A549 (cell line): ENCODE results near the gene MANEAL. TPM values are rescaled to one million over a fixed set of nuclear protein-coding genes. Genes with fewer than 3 reads are reported as not detected.

Experiments
- ATAC-seq, 2 experiments: fragments of 200-7000 bp in 1 of 2; fragments of >200 bp in 1 of 2; cut with Nextera tagmentation in 1 of 2; cut with Tn5 transposase in 1 of 2; 3 replicates each; pipeline versions ENCODE4 v1.8.0 to v1.9.1; 2018 to 2020; ENCODE audit warnings: mild to moderate bottlenecking in 1 of 2, moderate library complexity in 1 of 2
- CTCF ChIA-PET: fragments of 300-600 bp; sonication (Branson Sonifier 250); formaldehyde crosslinking; extraction: SDS; loops from one replicate; lab custom pipeline; 2021; ENCODE audit warnings: antibody characterized with exemption, inconsistent platforms; lab: Yijun Ruan, JAX
- POLR2A ChIA-PET: fragments of 350-600 bp; formaldehyde crosslinking; extraction: SDS; loops from one replicate; lab custom pipeline; 2021; ENCODE audit warnings: antibody characterized with exemption, inconsistent platforms; lab: Yijun Ruan, JAX
- DNase-seq, 2 experiments: peaks; one replicate each; pipeline versions ENCODE4 v3.0.0 to v3.0.0-alpha.2; 2011 to 2016; ENCODE audit warnings: low read depth in 1 of 2, low spot score in 1 of 2
- FAIRE-seq: peaks from 2 replicates; lab custom pipeline; 2011; peaks lifted over from hg19 to GRCh38; lab: Jason Lieb, UNC
- H3K27ac ChIP-seq, 2 experiments: fragments of >200 bp; sonication (Bioruptor Twin); formaldehyde crosslinking; 3 replicates each; pipeline ENCODE4 v1.5.1; 2016 to 2017
- H3K4me1 ChIP-seq: fragments of >200 bp; sonication (Bioruptor Twin); formaldehyde crosslinking; 3 replicates; pipeline ENCODE4 v1.6.1; 2016
- H3K4me2 ChIP-seq: fragments of >200 bp; sonication (Bioruptor Twin); formaldehyde crosslinking; 3 replicates; pipeline ENCODE4 v1.6.1; 2016
- H3K4me3 ChIP-seq: fragments of >200 bp; sonication (Bioruptor Twin); formaldehyde crosslinking; 3 replicates; pipeline ENCODE4 v1.5.1; 2016
- H3K9me3 ChIP-seq: fragments of >200 bp; sonication (Bioruptor Twin); formaldehyde crosslinking; 3 replicates; pipeline ENCODE4 v1.6.1; 2016
- CBX8 ChIP-seq: fragments of 200-600 bp; sonication (generic); IDR thresholded peaks from 2 replicates; pipeline ENCODE4 v1.6.1; 2016
- CHD2 ChIP-seq: fragments of 150-350 bp; IDR thresholded peaks from 2 replicates; pipeline ENCODE4 v1.6.1; 2014; ENCODE audit warnings: low read length; ENCODE audit not compliant: partially characterized antibody
- CHD4 ChIP-seq: fragments of 200-600 bp; sonication (generic); IDR thresholded peaks from 2 replicates; pipeline ENCODE4 v1.6.1; 2016; ENCODE audit warnings: antibody characterized with exemption, mild to moderate bottlenecking, borderline replicate concordance
- EHMT2 ChIP-seq: fragments of 200-600 bp; sonication (generic); IDR thresholded peaks from 2 replicates; pipeline ENCODE4 v1.6.1; 2016; ENCODE audit warnings: antibody characterized with exemption, low read depth, mild to moderate bottlenecking, moderate library complexity
- EP300 ChIP-seq, 2 experiments: fragments of >200 bp; sonication (Bioruptor Twin); formaldehyde crosslinking; IDR thresholded peaks; 2 replicates in 1 of 2; 3 replicates in 1 of 2; pipeline ENCODE4 v1.6.1; 2016 to 2017
- FOSL2 ChIP-seq, 2 experiments: fragments of 450-650 bp in 1 of 2; fragments of >200 bp in 1 of 2; sonication (Bioruptor Twin) in 1 of 2; formaldehyde crosslinking; IDR thresholded peaks; 2 replicates each; pipeline versions ENCODE4 v1.5.0 to v1.6.1; 2016 to 2020; ENCODE audit warnings: mild to moderate bottlenecking in 1 of 2, moderate library complexity in 1 of 2
- FOXS1 ChIP-seq: fragments of 250-450 bp; sonication (Bioruptor Pico); IDR thresholded peaks from 2 replicates; pipeline ENCODE4 v1.5.0; 2020; ENCODE audit warnings: mild to moderate bottlenecking, moderate library complexity
- GATA3 ChIP-seq: IDR thresholded peaks from 2 replicates; pipeline ENCODE4 v1.6.1; 2012; ENCODE audit warnings: borderline replicate concordance
- HEYL ChIP-seq: fragments of 250-450 bp; sonication (Bioruptor Pico); IDR thresholded peaks from 2 replicates; pipeline ENCODE4 v1.8.0; 2021; ENCODE audit warnings: mild to moderate bottlenecking, moderate library complexity
- HOXA7 ChIP-seq: fragments of 250-450 bp; sonication (Bioruptor Pico); IDR thresholded peaks from 2 replicates; pipeline ENCODE4 v1.5.0; 2020; ENCODE audit warnings: mild to moderate bottlenecking, moderate library complexity
- HOXB5 ChIP-seq: fragments of 250-450 bp; sonication (Bioruptor Pico); IDR thresholded peaks from 2 replicates; pipeline ENCODE4 v1.5.0; 2020; ENCODE audit warnings: mild to moderate bottlenecking, moderate library complexity
- KDM1A ChIP-seq: fragments of 200-600 bp; sonication (generic); IDR thresholded peaks from 2 replicates; pipeline ENCODE4 v1.6.1; 2016; ENCODE audit warnings: low read depth, mild to moderate bottlenecking
- MAFK ChIP-seq: fragments of 450-650 bp; IDR thresholded peaks from 2 replicates; pipeline ENCODE4 v1.6.1; 2014; ENCODE audit not compliant: partially characterized antibody
- MYC ChIP-seq: IDR thresholded peaks from 2 replicates; pipeline ENCODE4 v1.6.1; 2012; ENCODE audit warnings: mild to moderate bottlenecking, inconsistent platforms, low read length, improper control_type of control experiment, borderline replicate concordance
- NFE2L2 ChIP-seq: fragments of 150-350 bp; conservative IDR thresholded peaks from 2 replicates; pipeline ENCODE4 v1.6.1; 2014; ENCODE audit warnings: low read length
- NPAS2 ChIP-seq: fragments of 250-450 bp; sonication (Bioruptor Pico); IDR thresholded peaks from 2 replicates; pipeline ENCODE4 v1.8.0; 2022; ENCODE audit warnings: mild to moderate bottlenecking, moderate library complexity, borderline replicate concordance
- NR3C1 ChIP-seq: fragments of >200 bp; sonication (Bioruptor Twin); formaldehyde crosslinking; IDR thresholded peaks from 3 replicates; pipeline ENCODE4 v1.6.1; 2017
- RARB ChIP-seq: fragments of 250-450 bp; sonication (Bioruptor Pico); IDR thresholded peaks from 2 replicates; pipeline ENCODE4 v1.8.0; 2021; ENCODE audit warnings: mild to moderate bottlenecking, moderate library complexity
- RFX5 ChIP-seq: fragments of 450-650 bp; IDR thresholded peaks from 2 replicates; pipeline ENCODE4 v1.7.1; 2014; ENCODE audit warnings: antibody characterized with exemption, mild to moderate bottlenecking, moderate library complexity
- RNF2 ChIP-seq: fragments of 200-600 bp; sonication (generic); IDR thresholded peaks from 2 replicates; pipeline ENCODE4 v1.6.1; 2016; ENCODE audit warnings: low read depth, mild to moderate bottlenecking, antibody characterized with exemption, moderate library complexity, borderline replicate concordance
- SMC3 ChIP-seq: fragments of >200 bp; sonication (Bioruptor Twin); formaldehyde crosslinking; IDR thresholded peaks from 3 replicates; pipeline ENCODE4 v1.6.1; 2018; ENCODE audit warnings: inconsistent platforms
- SREBF2 ChIP-seq: fragments of 450-650 bp; IDR thresholded peaks from 2 replicates; pipeline ENCODE4 v1.6.1; 2014; ENCODE audit warnings: mild to moderate bottlenecking, moderate library complexity
- ZC3H11A ChIP-seq: fragments of 450-650 bp; IDR thresholded peaks from 2 replicates; pipeline ENCODE4 v1.6.1; 2014; ENCODE audit warnings: antibody characterized with exemption, mild to moderate bottlenecking
- ZFP36 ChIP-seq: fragments of 450-650 bp; IDR thresholded peaks from 2 replicates; pipeline ENCODE4 v1.6.1; 2014; ENCODE audit warnings: borderline replicate concordance; ENCODE audit not compliant: partially characterized antibody
- ZSCAN20 ChIP-seq: fragments of 250-450 bp; sonication (Bioruptor Pico); IDR thresholded peaks from 2 replicates; pipeline ENCODE4 v1.8.0; 2022; ENCODE audit warnings: mild to moderate bottlenecking, moderate library complexity
- WGBS: methylation state at CpG from one replicate; pipeline ENCODE4 v1.1.6; 2017; ENCODE audit errors: missing lambda C conversion rate; 5-methylcytosine and 5-hydroxymethylcytosine counted together
- polyA plus RNA-seq, 4 experiments: library from polyadenylated mRNA; depleted of rRNA in 3 of 4; stranded (reverse); fragments of >200 nt; fragmentation: RNase III in 1 of 4; extraction: RNeasy Plus Mini Kit Qiagen cat#74134 plus additional on column Dnase treatment in 1 of 4; gene quantifications; 2 replicates in 3 of 4; 3 replicates in 1 of 4; pipeline ENCODE4 v1.2.3, GENCODE V29; 2011 to 2017
- TF ChIP-seq, protein P1 (sequence below): fragments of 250-450 bp; sonication (Bioruptor Pico); IDR thresholded peaks from 2 replicates; pipeline ENCODE4 v1.5.0; 2020; ENCODE audit warnings: low read depth, mild to moderate bottlenecking, moderate library complexity
- TF ChIP-seq, protein P2 (sequence below): fragments of 150-350 bp; IDR thresholded peaks from 2 replicates; pipeline ENCODE4 v1.6.1; 2014; ENCODE audit warnings: low read depth, mild to moderate bottlenecking, low read length
- TF ChIP-seq, protein P3 (sequence below): fragments of 200-600 bp; sonication (generic); IDR thresholded peaks from 2 replicates; pipeline ENCODE4 v1.6.1; 2016; ENCODE audit warnings: antibody characterized with exemption, mild to moderate bottlenecking, moderate library complexity
- TF ChIP-seq, protein P4 (sequence below): IDR thresholded peaks from 2 replicates; pipeline ENCODE4 v1.6.1; 2012; ENCODE audit warnings: low read depth, borderline replicate concordance
- TF ChIP-seq, protein P5 (sequence below): fragments of 450-650 bp; IDR thresholded peaks from 2 replicates; pipeline ENCODE4 v1.6.1; 2014; ENCODE audit warnings: antibody characterized with exemption

Gene MANEAL
- polyA plus RNA-seq, 2 of the 4 experiments (the other 2 are of a cell fraction) = 8.9 to 15.5 TPM

DNA sequence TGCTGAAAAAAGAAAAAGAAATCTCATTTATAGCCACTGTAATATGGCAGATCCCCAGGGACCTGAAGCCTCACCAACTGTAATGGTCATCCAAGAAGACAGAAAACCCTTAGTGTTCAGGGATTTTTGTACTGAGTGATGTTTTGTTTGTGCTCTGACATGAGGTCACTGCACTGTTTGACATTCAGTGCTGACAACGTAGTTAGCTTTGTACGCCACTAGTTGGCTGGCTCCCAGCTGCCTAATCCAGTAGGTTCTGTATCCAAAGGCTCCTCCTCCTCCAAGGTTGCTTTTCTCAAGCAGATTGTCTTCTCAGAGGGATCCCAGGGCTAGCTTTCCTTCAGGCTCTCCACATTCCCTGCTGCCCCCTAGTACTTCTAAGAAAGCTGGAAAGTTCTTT, 23.8 kb downstream of the MANEAL start:
- no peak for TF ChIP-seq HEYL
- TF ChIP-seq, protein P1, sequence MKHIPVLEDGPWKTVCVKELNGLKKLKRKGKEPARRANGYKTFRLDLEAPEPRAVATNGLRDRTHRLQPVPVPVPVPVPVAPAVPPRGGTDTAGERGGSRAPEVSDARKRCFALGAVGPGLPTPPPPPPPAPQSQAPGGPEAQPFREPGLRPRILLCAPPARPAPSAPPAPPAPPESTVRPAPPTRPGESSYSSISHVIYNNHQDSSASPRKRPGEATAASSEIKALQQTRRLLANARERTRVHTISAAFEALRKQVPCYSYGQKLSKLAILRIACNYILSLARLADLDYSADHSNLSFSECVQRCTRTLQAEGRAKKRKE (CRISPR knock-in tag) = no peak
- TF ChIP-seq, protein P2, sequence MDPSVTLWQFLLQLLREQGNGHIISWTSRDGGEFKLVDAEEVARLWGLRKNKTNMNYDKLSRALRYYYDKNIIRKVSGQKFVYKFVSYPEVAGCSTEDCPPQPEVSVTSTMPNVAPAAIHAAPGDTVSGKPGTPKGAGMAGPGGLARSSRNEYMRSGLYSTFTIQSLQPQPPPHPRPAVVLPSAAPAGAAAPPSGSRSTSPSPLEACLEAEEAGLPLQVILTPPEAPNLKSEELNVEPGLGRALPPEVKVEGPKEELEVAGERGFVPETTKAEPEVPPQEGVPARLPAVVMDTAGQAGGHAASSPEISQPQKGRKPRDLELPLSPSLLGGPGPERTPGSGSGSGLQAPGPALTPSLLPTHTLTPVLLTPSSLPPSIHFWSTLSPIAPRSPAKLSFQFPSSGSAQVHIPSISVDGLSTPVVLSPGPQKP = no peak
- no peak for TF ChIP-seq SREBF2
- TF ChIP-seq RARB (CRISPR knock-in tag) = no peak
- TF ChIP-seq, protein P3, sequence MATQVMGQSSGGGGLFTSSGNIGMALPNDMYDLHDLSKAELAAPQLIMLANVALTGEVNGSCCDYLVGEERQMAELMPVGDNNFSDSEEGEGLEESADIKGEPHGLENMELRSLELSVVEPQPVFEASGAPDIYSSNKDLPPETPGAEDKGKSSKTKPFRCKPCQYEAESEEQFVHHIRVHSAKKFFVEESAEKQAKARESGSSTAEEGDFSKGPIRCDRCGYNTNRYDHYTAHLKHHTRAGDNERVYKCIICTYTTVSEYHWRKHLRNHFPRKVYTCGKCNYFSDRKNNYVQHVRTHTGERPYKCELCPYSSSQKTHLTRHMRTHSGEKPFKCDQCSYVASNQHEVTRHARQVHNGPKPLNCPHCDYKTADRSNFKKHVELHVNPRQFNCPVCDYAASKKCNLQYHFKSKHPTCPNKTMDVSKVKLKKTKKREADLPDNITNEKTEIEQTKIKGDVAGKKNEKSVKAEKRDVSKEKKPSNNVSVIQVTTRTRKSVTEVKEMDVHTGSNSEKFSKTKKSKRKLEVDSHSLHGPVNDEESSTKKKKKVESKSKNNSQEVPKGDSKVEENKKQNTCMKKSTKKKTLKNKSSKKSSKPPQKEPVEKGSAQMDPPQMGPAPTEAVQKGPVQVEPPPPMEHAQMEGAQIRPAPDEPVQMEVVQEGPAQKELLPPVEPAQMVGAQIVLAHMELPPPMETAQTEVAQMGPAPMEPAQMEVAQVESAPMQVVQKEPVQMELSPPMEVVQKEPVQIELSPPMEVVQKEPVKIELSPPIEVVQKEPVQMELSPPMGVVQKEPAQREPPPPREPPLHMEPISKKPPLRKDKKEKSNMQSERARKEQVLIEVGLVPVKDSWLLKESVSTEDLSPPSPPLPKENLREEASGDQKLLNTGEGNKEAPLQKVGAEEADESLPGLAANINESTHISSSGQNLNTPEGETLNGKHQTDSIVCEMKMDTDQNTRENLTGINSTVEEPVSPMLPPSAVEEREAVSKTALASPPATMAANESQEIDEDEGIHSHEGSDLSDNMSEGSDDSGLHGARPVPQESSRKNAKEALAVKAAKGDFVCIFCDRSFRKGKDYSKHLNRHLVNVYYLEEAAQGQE = no peak
- TF ChIP-seq RFX5 = no peak
- no peak for TF ChIP-seq CBX8
- TF ChIP-seq CHD2 = no peak
- TF ChIP-seq EHMT2 = no peak
- TF ChIP-seq NR3C1 = no peak
- TF ChIP-seq EP300 (IDR thresholded peaks at IDR 0.05) = no peak
- TF ChIP-seq NFE2L2 = no peak
- TF ChIP-seq KDM1A = no peak
- TF ChIP-seq FOXS1 = no peak
- no peak for TF ChIP-seq FOSL2 (IDR thresholded peaks at IDR 0.05)
- TF ChIP-seq FOSL2 (CRISPR knock-in tag; IDR thresholded peaks at IDR 0.05) = no peak
- no peak for TF ChIP-seq HOXA7 (CRISPR knock-in tag)
- no peak for TF ChIP-seq CHD4
- TF ChIP-seq, protein P4, sequence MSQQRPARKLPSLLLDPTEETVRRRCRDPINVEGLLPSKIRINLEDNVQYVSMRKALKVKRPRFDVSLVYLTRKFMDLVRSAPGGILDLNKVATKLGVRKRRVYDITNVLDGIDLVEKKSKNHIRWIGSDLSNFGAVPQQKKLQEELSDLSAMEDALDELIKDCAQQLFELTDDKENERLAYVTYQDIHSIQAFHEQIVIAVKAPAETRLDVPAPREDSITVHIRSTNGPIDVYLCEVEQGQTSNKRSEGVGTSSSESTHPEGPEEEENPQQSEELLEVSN = no peak
- TF ChIP-seq ZC3H11A = no peak
- DNase-seq (peak in 1 of 2 experiments; percentile 14), FAIRE-seq (no peak), ATAC-seq (peak; percentile 59 to 71; a peak in 5 of 6 replicates)
- Histone ChIP-seq H3K4me1 (no peaks in the 10 kb centered on the region), H3K4me2 (no peak overlapping the region), H3K4me3 (no peak overlapping the region), H3K9me3 (no peaks in the 10 kb centered on the region), H3K27ac (no peak overlapping the region)
- ChIA-PET POLR2A (interaction anchor here (1.6 kb wide), 1 partner anchor 10 kb away, joined by 7 read pairs; the partner anchor contains the start of genes C1orf122 and YRDC), CTCF (interaction anchor here (1.0 to 1.8 kb wide), 3 partner anchors 41 to 58 kb away, joined by 3 to 5 read pairs (median 4); partner anchors contain the start of gene MTF1)
- WGBS = 9% methylated on average over 2 of the region's 2 CpGs

DNA sequence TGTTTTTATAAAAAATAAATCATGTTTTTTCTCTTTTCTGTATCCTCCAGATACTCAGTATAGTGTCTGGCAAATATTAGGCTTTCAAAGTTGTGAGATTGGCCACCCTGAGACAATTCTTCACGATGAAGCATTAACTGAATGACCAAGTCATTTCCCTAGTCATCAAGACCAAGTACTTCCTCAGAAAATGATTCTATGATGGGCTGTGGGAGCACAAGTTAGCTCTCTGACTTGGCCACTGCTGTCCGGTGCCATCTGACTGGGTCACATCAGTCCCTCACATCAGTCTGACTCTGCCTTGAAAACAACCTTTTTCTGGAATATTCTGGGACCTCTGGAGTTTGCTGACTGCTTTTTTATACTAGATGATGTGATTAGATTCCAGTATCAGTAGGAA, 27.8 kb downstream of the MANEAL start:
- Histone ChIP-seq H3K27ac (no peak overlapping the region), H3K4me3 (no peak overlapping the region), H3K4me1 (no peaks in the 10 kb centered on the region), H3K9me3 (no peaks in the 10 kb centered on the region), H3K4me2 (no peak overlapping the region)
- ChIA-PET CTCF (no interaction called here), POLR2A (no interaction called here)
- TF ChIP-seq SMC3 = no peak
- TF ChIP-seq MYC = no peak
- TF ChIP-seq NPAS2 (CRISPR knock-in tag) = no peak
- no peak for TF ChIP-seq RNF2
- TF ChIP-seq MAFK = no peak
- TF ChIP-seq KDM1A = no peak
- TF ChIP-seq, protein P2 = no peak
- no peak for TF ChIP-seq HEYL
- TF ChIP-seq EHMT2 = no peak
- TF ChIP-seq HOXB5 (CRISPR knock-in tag) = no peak
- TF ChIP-seq, protein P5, sequence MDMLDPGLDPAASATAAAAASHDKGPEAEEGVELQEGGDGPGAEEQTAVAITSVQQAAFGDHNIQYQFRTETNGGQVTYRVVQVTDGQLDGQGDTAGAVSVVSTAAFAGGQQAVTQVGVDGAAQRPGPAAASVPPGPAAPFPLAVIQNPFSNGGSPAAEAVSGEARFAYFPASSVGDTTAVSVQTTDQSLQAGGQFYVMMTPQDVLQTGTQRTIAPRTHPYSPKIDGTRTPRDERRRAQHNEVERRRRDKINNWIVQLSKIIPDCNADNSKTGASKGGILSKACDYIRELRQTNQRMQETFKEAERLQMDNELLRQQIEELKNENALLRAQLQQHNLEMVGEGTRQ = no peak
- no peak for TF ChIP-seq ZFP36
- no peak for TF ChIP-seq CHD4
- no peak for TF ChIP-seq GATA3
- no peak for TF ChIP-seq RARB (CRISPR knock-in tag)
- no peak for TF ChIP-seq ZSCAN20
- no peak for TF ChIP-seq CHD2
- TF ChIP-seq RFX5 = no peak
- 93% methylated on average over 2 of the region's 2 CpGs for WGBS
- ATAC-seq = no peak
- no peak for FAIRE-seq
- no peak for DNase-seq
